DMS153 (cell line): Measurements from ENCODE around the gene P2RX6.
"Not testable (repeated sequence)": the region's sequence is repeated elsewhere in the genome, so short reads cannot be mapped to it uniquely, and the experiment has no call there.

Source experiments
- DNase-seq: peaks from one replicate; lab custom pipeline; 2025; lab: John Stamatoyannopoulos, UW

Gene P2RX6

GRCh38 chr22:21052715-21053459 is 37.9 kb downstream of the P2RX6 start:
- no peak for DNase-seq

DNA sequence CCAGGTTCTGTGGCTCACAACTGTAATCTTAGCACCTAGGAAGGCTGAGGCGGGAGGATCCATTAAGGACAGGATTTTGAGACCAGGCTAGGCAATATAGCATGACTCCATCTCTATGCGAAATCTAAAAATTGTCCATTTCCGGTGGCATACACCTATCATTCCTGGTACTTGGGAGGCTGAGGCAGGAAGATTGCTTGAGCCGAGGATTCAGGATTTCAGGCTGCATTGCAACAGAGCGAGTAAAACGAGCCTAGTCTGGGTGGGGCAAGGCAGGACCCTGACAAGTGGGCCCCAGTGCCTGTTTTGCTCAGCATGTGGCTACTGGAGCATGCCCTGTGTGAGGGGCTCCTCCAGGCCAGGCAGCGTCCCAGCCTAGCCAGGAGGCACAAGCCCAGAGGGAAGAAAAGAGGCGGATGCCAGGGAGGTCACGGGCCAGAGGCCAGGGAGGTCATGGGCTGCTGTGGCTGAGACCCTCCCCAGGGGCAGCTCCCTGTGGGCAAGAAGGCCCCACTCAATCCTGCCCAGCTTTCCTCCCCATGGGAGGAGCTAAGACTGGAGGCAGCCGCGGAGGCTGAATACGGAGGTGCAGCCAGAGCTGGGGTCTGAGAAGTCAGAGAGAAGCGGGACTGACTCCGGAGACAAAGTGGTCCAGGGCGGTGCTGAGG is 39.2 kb downstream of the P2RX6 start:
- DNase-seq: no peak

DNA sequence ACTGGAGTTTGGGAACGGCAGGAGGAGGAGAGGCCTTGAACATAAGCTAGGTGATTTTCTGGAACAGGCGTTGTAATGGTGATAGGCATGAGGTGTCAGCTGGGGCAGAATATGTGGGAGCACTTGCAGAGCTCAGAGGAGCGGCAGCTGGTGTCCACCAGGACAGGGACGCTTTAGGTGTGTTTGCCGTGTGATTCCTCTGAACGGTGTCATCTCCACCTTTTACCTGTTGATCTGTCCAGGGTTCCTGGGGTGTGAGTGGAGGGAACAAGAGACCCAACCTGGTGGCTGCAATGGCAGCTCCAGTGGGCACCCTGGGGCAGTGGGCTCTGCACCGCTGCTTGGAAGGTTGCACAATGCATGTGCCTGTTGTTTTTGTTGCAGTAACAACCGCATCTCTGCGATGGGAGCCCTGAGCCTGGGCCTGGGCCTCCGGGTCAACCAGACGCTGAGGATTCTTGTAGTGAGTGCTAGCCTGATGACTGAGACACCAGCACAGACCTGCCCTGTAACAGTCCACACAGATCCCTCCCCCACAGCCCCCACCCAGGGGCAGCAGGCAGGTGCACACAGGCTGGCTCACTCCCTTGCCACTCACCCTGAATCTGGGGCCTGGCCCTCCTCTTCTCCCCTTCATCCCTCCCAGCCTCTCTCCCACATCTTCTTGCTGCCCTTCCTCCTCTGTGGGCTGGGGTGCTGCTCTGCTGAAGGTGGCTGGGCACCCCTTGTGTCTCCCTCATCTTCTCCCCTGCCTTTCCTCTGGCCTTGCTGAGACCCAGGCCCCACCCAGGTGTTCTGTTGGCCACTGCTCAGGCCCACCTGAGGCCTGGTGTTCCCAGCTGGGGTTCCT is 40.0 kb downstream of the P2RX6 start:
- no peak for DNase-seq

- no peak for DNase-seq
Measured at GRCh38 chr22:21055564-21055834, 40.5 kb downstream of the P2RX6 start.

DNA sequence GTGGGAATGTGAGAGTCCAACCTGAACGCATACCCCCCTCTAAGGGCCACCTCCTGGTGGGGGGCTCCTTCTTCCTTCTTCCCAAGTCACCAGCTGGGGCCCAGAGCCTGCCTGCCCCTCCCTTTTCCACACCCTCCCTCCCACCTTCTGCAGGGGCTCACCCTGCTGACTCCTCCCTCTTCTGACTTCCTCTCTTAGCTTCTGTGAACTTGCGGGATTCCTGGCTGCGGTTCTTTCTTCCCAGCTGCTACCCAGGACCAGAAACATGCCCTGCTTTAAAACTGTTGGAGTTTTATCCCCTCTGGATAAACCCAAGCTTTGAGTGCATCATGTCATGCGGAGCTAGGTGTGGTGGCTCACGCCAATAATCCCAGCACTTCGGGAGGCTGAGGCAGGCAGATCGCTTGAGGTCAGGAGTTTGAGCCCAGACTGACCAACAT is 40.9 kb downstream of the P2RX6 start:
- DNase-seq: no peak

DNA sequence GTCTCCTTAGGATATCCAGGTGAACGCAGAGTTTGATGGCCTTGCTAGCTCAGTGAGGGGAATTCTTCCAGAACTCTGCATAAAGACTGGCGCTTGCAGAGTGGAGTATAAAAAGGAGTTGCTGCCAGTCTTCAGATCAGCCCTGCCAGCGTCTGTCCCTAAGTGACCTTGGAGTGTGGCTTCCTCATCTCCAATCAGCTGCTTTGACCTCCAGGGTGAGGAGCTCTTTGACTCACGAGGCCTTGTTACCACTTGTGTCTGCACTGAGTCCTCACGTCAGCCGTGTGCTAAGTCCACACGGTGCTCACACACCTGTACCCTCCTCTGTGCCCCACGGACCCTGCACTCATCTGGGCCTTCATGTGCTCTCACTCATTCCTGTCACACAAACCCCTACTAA is 45.4 kb downstream of the P2RX6 start:
- not testable (repeated sequence) for DNase-seq

DNA sequence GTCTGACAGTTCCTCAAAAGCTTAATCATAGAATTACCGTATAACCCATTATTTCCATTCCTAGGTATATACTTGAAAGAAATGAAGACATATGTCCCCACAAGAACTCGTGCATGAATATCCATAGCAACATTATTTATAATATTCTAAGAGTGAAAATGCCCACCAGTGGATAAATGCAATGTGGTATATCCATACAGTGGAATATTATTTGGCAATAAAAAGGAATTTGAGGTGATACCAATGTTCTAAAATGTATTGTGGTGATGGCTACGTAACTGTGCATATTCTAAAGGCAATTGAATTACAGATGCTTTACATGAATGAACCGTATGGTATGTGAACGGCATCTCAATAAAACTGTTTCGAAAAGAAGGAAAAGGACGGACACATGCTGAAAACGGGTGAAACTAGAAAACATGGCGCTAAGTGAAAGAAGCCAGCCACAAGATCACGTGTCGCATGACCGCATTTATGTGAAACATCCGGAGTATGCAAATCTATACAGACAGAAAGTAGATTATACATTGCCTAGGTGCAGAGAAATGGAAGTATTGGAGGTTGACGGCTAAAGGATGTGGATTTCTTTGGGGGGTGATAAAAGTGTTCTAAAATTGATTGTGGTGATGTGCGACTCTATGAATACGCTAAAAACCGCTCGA is 46.8 kb downstream of the P2RX6 start:
- not testable (repeated sequence) for DNase-seq

DNA sequence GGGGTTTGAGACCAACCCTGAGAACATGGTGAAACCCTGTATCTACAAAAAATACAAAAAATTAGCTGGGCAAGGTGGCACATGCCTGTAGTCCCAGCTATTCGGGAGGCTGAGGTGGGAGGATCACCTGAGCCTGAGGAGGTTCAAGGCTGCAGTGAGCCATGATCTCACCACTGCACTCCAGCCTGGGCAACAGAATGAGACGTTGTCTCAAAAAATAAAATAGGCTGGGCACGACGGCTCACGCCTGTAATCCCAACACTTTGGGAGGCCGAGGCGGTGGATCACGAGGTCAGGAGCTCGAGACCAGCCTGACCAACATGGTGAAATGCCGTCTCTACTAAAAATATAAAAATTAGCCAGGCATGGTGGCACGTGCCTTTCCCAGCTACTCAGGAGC is 49.5 kb downstream of the P2RX6 start:
- not testable (repeated sequence) for DNase-seq

DNA sequence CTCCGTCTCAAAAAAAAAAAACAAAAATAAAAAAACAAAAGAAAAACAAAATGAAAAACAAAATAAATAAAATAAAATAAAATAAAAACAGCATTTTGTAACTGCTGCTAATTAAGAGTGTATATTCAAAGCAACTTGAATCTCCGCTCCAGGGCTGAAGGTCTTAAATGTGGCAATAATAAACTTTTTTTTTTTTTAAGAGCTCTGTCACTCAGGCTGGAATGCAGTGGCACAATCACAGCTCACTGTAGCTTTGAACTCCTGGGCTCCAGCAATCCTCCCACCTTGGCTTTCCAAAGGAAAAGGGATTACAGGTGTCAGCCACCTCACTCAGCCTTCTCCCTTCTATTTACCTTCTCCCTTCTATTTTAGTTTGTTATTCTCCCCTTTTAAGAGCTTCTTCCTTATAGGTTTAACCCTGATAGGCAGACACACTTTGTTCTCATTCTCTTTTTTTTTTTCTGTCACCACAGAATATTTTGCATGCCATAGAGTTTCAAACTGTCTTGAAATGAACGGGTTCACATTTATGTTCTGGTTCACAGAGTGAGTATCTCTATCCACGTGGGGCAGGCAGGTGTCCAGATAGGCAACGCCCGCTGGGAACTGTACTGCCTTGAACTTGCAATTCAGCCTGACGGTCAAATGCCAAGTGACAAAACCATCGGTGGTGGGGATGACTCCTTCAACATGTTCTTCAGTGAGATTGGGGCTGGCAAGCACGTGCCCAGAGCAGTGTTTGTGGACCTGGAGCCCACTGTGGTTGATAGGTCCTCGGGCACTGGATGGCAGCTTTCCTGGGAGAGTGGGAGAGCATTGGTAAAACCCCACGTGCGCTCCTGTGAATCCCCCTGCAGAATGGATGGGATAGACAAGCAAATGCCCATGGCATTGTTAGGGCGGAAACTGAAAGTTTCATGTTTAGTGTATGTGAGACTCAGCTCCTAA is 50.2 kb downstream of the P2RX6 start:
- DNase-seq: no peak

DNA sequence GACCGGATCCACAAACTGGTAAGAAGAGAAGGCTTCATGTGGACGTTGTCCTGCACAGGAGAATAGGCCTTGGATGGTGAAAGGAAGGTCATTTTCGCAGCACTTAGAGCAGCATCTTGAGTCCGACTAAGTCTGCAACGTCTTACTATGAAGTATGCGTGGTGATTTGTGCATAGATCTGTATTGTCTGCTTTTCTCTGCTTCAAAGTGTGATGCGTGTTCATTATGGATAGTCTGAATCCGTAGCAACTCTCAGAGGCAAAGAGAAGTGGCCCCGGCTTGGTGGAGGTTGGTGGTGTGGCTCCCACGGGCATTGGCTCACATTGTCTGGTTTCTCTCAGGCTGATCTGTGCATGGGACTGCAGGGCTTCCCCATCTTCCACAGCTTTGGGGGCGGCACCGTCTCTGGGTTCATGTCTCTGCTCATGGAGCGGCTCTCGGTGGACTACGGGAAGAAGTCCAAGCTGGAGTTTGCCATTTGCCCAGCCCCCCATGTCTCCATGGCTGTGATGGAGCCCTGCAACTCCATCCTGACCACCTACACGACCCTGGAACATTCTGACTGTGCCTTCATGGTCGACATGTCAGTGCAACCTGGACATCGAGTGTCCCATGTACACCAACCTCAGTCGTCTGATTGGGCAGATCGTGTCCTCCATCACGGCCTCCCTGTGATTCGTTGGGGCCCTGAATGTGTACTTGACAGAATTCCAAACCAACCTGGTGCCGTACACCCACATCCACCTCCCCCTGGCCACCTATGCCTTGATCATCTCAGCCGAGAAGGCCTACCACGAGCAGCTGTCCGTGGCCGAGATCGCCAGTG is 52.3 kb downstream of the P2RX6 start:
- DNase-seq: no peak

- no peak for DNase-seq
Measured at GRCh38 chr22:21067901-21068680, 53.1 kb downstream of the P2RX6 start.

DNA sequence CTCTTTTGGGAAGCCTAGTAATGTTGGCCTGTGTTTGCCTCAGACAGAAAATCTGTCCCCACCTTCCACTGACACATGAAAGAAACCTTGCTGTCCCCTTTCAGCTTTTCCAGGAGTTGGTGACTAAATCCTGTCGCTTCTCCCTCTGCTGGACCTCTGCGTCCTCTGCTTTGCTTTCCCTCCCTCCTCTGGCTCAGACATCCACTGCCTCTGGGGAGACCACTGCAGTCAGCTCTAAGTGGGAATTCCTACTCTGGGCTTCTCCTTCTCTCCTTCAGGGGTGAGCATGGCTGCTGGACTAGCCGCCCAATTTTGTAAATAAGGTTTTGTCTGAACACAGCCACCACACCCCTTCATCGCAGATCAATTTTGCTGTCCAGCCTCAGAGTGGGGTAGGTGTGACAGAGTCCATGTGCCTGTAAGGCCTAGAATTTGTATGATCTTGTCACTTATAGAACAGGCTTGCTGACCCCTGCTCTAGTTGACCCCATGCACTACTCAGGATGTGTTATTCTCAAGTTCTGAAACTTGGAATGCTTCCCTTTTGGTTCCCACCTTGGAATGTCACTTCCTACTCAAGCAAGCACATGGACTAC is 53.8 kb downstream of the P2RX6 start:
- DNase-seq: no peak

GRCh38 chr22:21069375-21069774 is 54.4 kb downstream of the P2RX6 start:
- no peak for DNase-seq

DNA sequence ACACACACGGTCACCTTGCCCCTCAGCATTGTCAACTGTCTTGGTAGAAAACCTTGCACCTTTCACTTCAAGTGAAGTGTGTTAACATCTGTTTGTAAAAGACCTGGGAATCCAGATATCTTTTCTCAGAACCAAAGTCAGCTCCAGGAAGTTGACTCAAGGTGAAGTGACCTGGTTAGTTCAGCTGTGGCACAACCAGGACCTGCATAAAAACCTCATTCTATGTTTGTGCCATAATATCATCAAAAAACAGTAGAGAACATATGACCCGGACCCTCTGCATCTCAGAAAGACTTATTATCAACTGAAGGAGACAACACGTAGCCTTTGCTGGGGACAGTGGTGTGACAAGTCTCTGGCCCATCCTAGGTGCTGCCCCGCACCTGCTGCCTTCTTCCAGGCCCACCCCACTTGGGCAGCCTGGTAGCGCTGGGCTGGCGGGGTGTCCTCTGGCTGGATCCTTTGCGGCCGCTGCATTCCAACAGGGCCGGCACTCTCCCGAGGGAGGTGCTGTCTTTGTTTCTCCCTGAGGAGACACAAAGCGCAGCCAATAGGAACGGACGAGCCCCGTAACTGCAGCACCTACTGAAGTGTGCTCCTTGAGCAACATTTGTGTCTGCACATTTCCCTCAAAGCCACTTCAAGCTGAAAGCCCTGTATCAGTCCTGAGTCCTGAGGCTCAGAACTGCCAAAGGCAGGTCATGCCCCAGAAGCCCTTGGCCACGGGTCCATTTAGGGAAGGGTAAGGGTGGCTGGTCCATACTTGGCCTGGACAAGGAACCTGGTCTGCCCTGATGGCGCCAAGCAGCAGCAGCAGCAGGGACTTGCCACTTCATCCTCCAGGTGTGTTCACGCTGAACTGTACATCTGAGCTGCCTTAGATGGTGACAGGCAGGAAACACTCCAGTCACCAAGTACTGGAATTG is 56.0 kb downstream of the P2RX6 start:
- no peak for DNase-seq

GRCh38 chr22:21071796-21072195 is 56.8 kb downstream of the P2RX6 start:
- DNase-seq: not testable (repeated sequence)

GRCh38 chr22:21073023-21073422 is 58.1 kb downstream of the P2RX6 start:
- DNase-seq: no peak

DNA sequence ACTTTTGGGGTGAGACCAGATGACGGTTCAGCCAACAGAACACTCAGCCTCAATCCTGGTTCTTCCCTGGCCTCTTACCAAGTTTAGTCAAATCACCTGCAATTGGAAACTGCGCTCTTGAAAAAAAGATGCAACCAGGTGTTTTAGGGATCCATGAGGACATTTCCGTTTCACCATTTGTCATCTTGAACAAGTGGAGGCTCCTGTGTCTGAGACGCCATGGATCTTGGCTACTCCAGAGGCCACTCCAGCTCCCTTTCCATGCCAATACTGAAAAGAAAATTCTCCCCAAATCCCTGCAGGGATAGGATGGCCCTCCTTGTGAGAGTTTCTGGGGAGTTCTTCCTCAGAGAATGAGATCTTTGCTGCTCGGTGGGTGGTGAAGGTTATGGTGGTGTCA is 58.5 kb downstream of the P2RX6 start:
- DNase-seq: no peak

GRCh38 chr22:21074102-21074715 is 59.2 kb downstream of the P2RX6 start:
- DNase-seq: no peak
